Stimulated activated CD4-positive, alpha-beta T cell treated with anti-CD3 and anti-CD28 coated beads, TNF-alpha, amount 100 ng/mL, for 4 hours (primary cell): ENCODE data around the gene CTAGE15.
A peak's percentile ranks its signal among the peaks of the same experiment; 100 is the strongest.
"Not testable (repeated sequence)": the region's sequence is repeated elsewhere in the genome, so short reads cannot be mapped to it uniquely, and the experiment has no call there.

ENCODE experiments used
- DNase-seq, 3 experiments: peaks; one replicate each; pipeline ENCODE4 v3.0.0-alpha.2; 2020; ENCODE audit warnings: low read depth in 3 of 3

Gene CTAGE15

GRCh38 chr7:143571501-143571900 is at the start of gene CTAGE15:
TSS of gene CTAGE15 (plus strand) at chr7:143571801. CDS start at chr7:143571818, 17 bp downstream.
- DNase-seq: not testable (repeated sequence)

- DNase-seq: not testable (repeated sequence)
These were observed 49.2 kb upstream of the CTAGE15 start for GRCh38 chr7:143522309-143522916.

- not testable (repeated sequence) for DNase-seq
These were observed 40.3 kb upstream of the CTAGE15 start for GRCh38 chr7:143531169-143531926.

- not testable (repeated sequence) for DNase-seq
These were observed 39.7 kb upstream of the CTAGE15 start for GRCh38 chr7:143531932-143532331.

GRCh38 chr7:143533213-143533839 is 38.3 kb upstream of the CTAGE15 start:
- DNase-seq: not testable (repeated sequence)

- not testable (repeated sequence) for DNase-seq
These were observed 35.2 kb upstream of the CTAGE15 start for GRCh38 chr7:143536443-143536842.

GRCh38 chr7:143543288-143544038 is 28.1 kb upstream of the CTAGE15 start:
- DNase-seq: not testable (repeated sequence)

GRCh38 chr7:143555968-143556367 is 15.6 kb upstream of the CTAGE15 start:
- DNase-seq: not testable (repeated sequence)

GRCh38 chr7:143563306-143563705 is 8.3 kb upstream of the CTAGE15 start:
- not testable (repeated sequence) for DNase-seq

GRCh38 chr7:143566001-143566400 is 5.6 kb upstream of the CTAGE15 start:
- not testable (repeated sequence) for DNase-seq

- not testable (repeated sequence) for DNase-seq
These were observed 16.6 kb downstream of the CTAGE15 start for GRCh38 chr7:143588183-143588582.

- DNase-seq: not testable (repeated sequence)
These were observed 18.3 kb downstream of the CTAGE15 start for GRCh38 chr7:143589897-143590296.

- not testable (repeated sequence) for DNase-seq
These were observed 26.5 kb downstream of the CTAGE15 start for GRCh38 chr7:143598086-143598485.

- DNase-seq: not testable (repeated sequence)
These were observed 31.9 kb downstream of the CTAGE15 start for GRCh38 chr7:143603549-143603948.

GRCh38 chr7:143606088-143606487 is 34.5 kb downstream of the CTAGE15 start:
- DNase-seq: not testable (repeated sequence)

GRCh38 chr7:143615545-143615944 is 43.9 kb downstream of the CTAGE15 start:
- not testable (repeated sequence) for DNase-seq

- DNase-seq: not testable (repeated sequence)
These were observed 45.6 kb downstream of the CTAGE15 start for GRCh38 chr7:143617204-143617603.

GRCh38 chr7:143620058-143620457 is 48.5 kb downstream of the CTAGE15 start:
- peak in 1 of 3 experiments; percentile 52 for DNase-seq

- peak; percentile 52 to 73 (median 57) for DNase-seq
These were observed 49.0 kb downstream of the CTAGE15 start, which contains the start of gene TCAF2 for GRCh38 chr7:143620646-143621045. TSS of gene TCAF2 (plus strand) at chr7:143620974.

GRCh38 chr7:143621175-143621574 is 49.6 kb downstream of the CTAGE15 start:
- DNase-seq: not testable (repeated sequence)

- DNase-seq: not testable (repeated sequence)
These were observed 50.5 kb downstream of the CTAGE15 start for GRCh38 chr7:143622130-143622529.
